Measurements from ENCODE around the gene PAFAH1B2. TPM values are rescaled to one million over a fixed set of nuclear protein-coding genes. Genes with fewer than 3 reads are reported as not detected.
A peak's percentile ranks its signal among the peaks of the same experiment; 100 is the strongest.
"Not testable (repeated sequence)": the region's sequence is repeated elsewhere in the genome, so short reads cannot be mapped to it uniquely, and the experiment has no call there.

The PAFAH1B2 gene
- polyA plus RNA-seq, 3 donors from 2014 or later: 16.0 to 23.7 (median 17.5) TPM

- H3K27ac Mint-ChIP-seq, H3K36me3 Mint-ChIP-seq, H3K9me3 Mint-ChIP-seq, DNase-seq, H3K4me1 Mint-ChIP-seq, H3K4me3 Mint-ChIP-seq: not testable (repeated sequence)
- peaks cover 2 to 18% (median 11%) of the 10 kb centered on the region in 3 donors for H3K27me3 Mint-ChIP-seq (ENCODE audit: low read depth in 3 of 3)
These were observed 6.6 kb upstream of the PAFAH1B2 start for GRCh38 chr11:117137223-117138086.

GRCh38 chr11:117143390-117143789 is 697 bp upstream of the PAFAH1B2 start:
- DNase-seq: no peak
- peak overlapping the region; percentile 84 to 96 (median 94) for H3K27ac Mint-ChIP-seq
- peaks cover 13 to 36% (median 15%) of the 10 kb centered on the region in 3 donors for H3K27me3 Mint-ChIP-seq (ENCODE audit: low read depth in 3 of 3)
- H3K4me1 Mint-ChIP-seq: peaks cover 39 to 48% of the 10 kb centered on the region in 2 donors
- peaks cover 0 to 4% (median 0%) of the 10 kb centered on the region in 3 donors for H3K36me3 Mint-ChIP-seq
- no peaks in the 10 kb centered on the region for H3K9me3 Mint-ChIP-seq
- H3K4me3 Mint-ChIP-seq: peak overlapping the region; percentile 94 to 99 (median 96)

GRCh38 chr11:117144477-117145392 is 648 bp downstream of the PAFAH1B2 start:
- Mint-ChIP-seq H3K27me3 (ENCODE audit: low read depth in 3 of 3) (peaks cover 11 to 35% (median 13%) of the 10 kb centered on the region in 3 donors), H3K4me1 (peaks cover 41 to 52% of the 10 kb centered on the region in 2 donors), H3K9me3 (no peaks in the 10 kb centered on the region), H3K27ac (peak overlapping the region; percentile 84 to 99 (median 95)), H3K4me3 (peak overlapping the region; percentile 93 to 99 (median 99)), H3K36me3 (peaks cover 0 to 4% (median 0%) of the 10 kb centered on the region in 3 donors)
- peak in 2 of 3 donors; percentile 9 to 10 for DNase-seq

GRCh38 chr11:117145393-117145761 is 1.3 kb downstream of the PAFAH1B2 start:
- H3K4me1 Mint-ChIP-seq: peaks cover 44 to 59% of the 10 kb centered on the region in 2 donors
- peak; percentile 7 to 12 (median 9) for DNase-seq

GRCh38 chr11:117146521-117146920 is 2.4 kb downstream of the PAFAH1B2 start:
- no peak for DNase-seq
- peaks cover 51 to 66% of the 10 kb centered on the region in 2 donors for H3K4me1 Mint-ChIP-seq
- peak overlapping the region in 1 of 5 donors; percentile 93 for H3K4me3 Mint-ChIP-seq
- no peaks in the 10 kb centered on the region for H3K9me3 Mint-ChIP-seq
- peak overlapping the region in 1 of 6 donors; percentile 59 for H3K27ac Mint-ChIP-seq
- H3K36me3 Mint-ChIP-seq: peaks cover 0 to 4% (median 0%) of the 10 kb centered on the region in 3 donors
- H3K27me3 Mint-ChIP-seq (ENCODE audit: low read depth in 3 of 3): peaks cover 7 to 23% (median 13%) of the 10 kb centered on the region in 3 donors

More at GRCh38 chr11:117145393-117145761, 1.3 kb downstream of the PAFAH1B2 start:
- no peaks in the 10 kb centered on the region for H3K9me3 Mint-ChIP-seq
- peak overlapping the region; percentile 84 to 99 (median 95) for H3K27ac Mint-ChIP-seq
- H3K36me3 Mint-ChIP-seq: peaks cover 0 to 4% (median 0%) of the 10 kb centered on the region in 3 donors
- peaks cover 11 to 28% (median 13%) of the 10 kb centered on the region in 3 donors for H3K27me3 Mint-ChIP-seq (ENCODE audit: low read depth in 3 of 3)
- peak overlapping the region; percentile 93 to 99 (median 99) for H3K4me3 Mint-ChIP-seq

GRCh38 chr11:117152066-117152465 is 8.0 kb downstream of the PAFAH1B2 start:
- H3K36me3 Mint-ChIP-seq: peaks cover 0 to 4% (median 0%) of the 10 kb centered on the region in 3 donors
- H3K27ac Mint-ChIP-seq: peak overlapping the region in 2 of 6 donors; percentile 35 to 57
- no peak for DNase-seq
- no peaks in the 10 kb centered on the region for H3K9me3 Mint-ChIP-seq
- H3K4me3 Mint-ChIP-seq: no peak overlapping the region
- peaks cover 33 to 74% of the 10 kb centered on the region in 2 donors for H3K4me1 Mint-ChIP-seq
- no peaks in the 10 kb centered on the region for H3K27me3 Mint-ChIP-seq (ENCODE audit: low read depth in 3 of 3)

- DNase-seq: no peak
- H3K36me3 Mint-ChIP-seq: no peaks in the 10 kb centered on the region
- no peaks in the 10 kb centered on the region for H3K27me3 Mint-ChIP-seq (ENCODE audit: low read depth in 3 of 3)
- peak overlapping the region in 1 of 6 donors; percentile 22 for H3K27ac Mint-ChIP-seq
- H3K9me3 Mint-ChIP-seq: no peaks in the 10 kb centered on the region
- no peak overlapping the region for H3K4me3 Mint-ChIP-seq
- peaks cover 28 to 78% of the 10 kb centered on the region in 2 donors for H3K4me1 Mint-ChIP-seq
These were observed 10.4 kb downstream of the PAFAH1B2 start for GRCh38 chr11:117154468-117154867.

GRCh38 chr11:117157507-117157906 is 13.4 kb downstream of the PAFAH1B2 start:
- Mint-ChIP-seq H3K27me3 (ENCODE audit: low read depth in 3 of 3) (peaks cover 0 to 1% (median 0%) of the 10 kb centered on the region in 3 donors), H3K4me3 (no peak overlapping the region), H3K9me3 (no peaks in the 10 kb centered on the region), H3K36me3 (peaks cover 0 to 4% (median 0%) of the 10 kb centered on the region in 3 donors), H3K27ac (peak overlapping the region in 3 of 6 donors; percentile 15 to 58 (median 43)), H3K4me1 (peaks cover 10 to 60% of the 10 kb centered on the region in 2 donors)
- no peak for DNase-seq

GRCh38 chr11:117159892-117160291 is 15.8 kb downstream of the PAFAH1B2 start:
- Mint-ChIP-seq H3K36me3 (peaks cover 3 to 13% (median 4%) of the 10 kb centered on the region in 3 donors), H3K4me1 (peaks cover 8 to 48% of the 10 kb centered on the region in 2 donors), H3K4me3 (no peak overlapping the region), H3K27me3 (ENCODE audit: low read depth in 3 of 3) (peaks cover 0 to 1% (median 0%) of the 10 kb centered on the region in 3 donors), H3K27ac (no peak overlapping the region), H3K9me3 (no peaks in the 10 kb centered on the region)
- no peak for DNase-seq

- H3K4me3 Mint-ChIP-seq: no peak overlapping the region
- H3K27me3 Mint-ChIP-seq (ENCODE audit: low read depth in 3 of 3): peaks cover 0 to 2% (median 1%) of the 10 kb centered on the region in 3 donors
- peak overlapping the region in 3 of 6 donors; percentile 2 to 56 (median 24) for H3K27ac Mint-ChIP-seq
- no peaks in the 10 kb centered on the region for H3K9me3 Mint-ChIP-seq
- peaks cover 8 to 44% of the 10 kb centered on the region in 2 donors for H3K4me1 Mint-ChIP-seq
- DNase-seq: no peak
- H3K36me3 Mint-ChIP-seq: peaks cover 3 to 20% (median 9%) of the 10 kb centered on the region in 3 donors
These were observed 16.7 kb downstream of the PAFAH1B2 start for GRCh38 chr11:117160826-117161225.

GRCh38 chr11:117166491-117166890 is 22.4 kb downstream of the PAFAH1B2 start:
- H3K4me1 Mint-ChIP-seq: peaks cover 0 to 5% of the 10 kb centered on the region in 2 donors
- H3K27me3 Mint-ChIP-seq (ENCODE audit: low read depth in 3 of 3): peaks cover 0 to 2% (median 1%) of the 10 kb centered on the region in 3 donors
- no peak overlapping the region for H3K4me3 Mint-ChIP-seq
- no peaks in the 10 kb centered on the region for H3K9me3 Mint-ChIP-seq
- no peak for DNase-seq
- peaks cover 3 to 40% (median 34%) of the 10 kb centered on the region in 3 donors for H3K36me3 Mint-ChIP-seq
- peak overlapping the region in 3 of 6 donors; percentile 24 to 66 (median 51) for H3K27ac Mint-ChIP-seq

GRCh38 chr11:117169736-117170135 is 25.6 kb downstream of the PAFAH1B2 start:
- H3K36me3 Mint-ChIP-seq: peaks cover 0 to 31% (median 30%) of the 10 kb centered on the region in 3 donors
- no peaks in the 10 kb centered on the region for H3K9me3 Mint-ChIP-seq
- H3K27me3 Mint-ChIP-seq (ENCODE audit: low read depth in 3 of 3): peaks cover 0 to 2% (median 0%) of the 10 kb centered on the region in 3 donors
- peaks cover 5 to 14% of the 10 kb centered on the region in 2 donors for H3K4me1 Mint-ChIP-seq
- H3K4me3 Mint-ChIP-seq: no peak overlapping the region
- H3K27ac Mint-ChIP-seq: no peak overlapping the region
- no peak for DNase-seq

- H3K27me3 Mint-ChIP-seq (ENCODE audit: low read depth in 3 of 3): peaks cover 0 to under 1% (median 0%) of the 10 kb centered on the region in 3 donors
- H3K27ac Mint-ChIP-seq: no peak overlapping the region
- H3K4me1 Mint-ChIP-seq: peaks cover 5 to 13% of the 10 kb centered on the region in 2 donors
- no peak overlapping the region for H3K4me3 Mint-ChIP-seq
- DNase-seq: no peak
- no peaks in the 10 kb centered on the region for H3K9me3 Mint-ChIP-seq
- H3K36me3 Mint-ChIP-seq: peaks cover 0 to 30% (median 29%) of the 10 kb centered on the region in 3 donors
These were observed 26.1 kb downstream of the PAFAH1B2 start for GRCh38 chr11:117170210-117170609.

Data from immature natural killer cell (primary cell).